ENCODE data around the gene C1QL4. TPM values are rescaled to one million over a fixed set of nuclear protein-coding genes. Genes with fewer than 3 reads are reported as not detected.

Gene C1QL4
- total and polyA plus RNA-seq, 9 of the 15 experiments (the other 6 are each of a cell fraction or from before 2014, with no cell fraction given), result 0.08 to 2.1 (median 0.31) TPM

GRCh38 chr12:49336645-49337584 is at the start of gene C1QL4 (continued):
- TF ChIP-seq ZNF518B (CRISPR knock-in tag; IDR thresholded peaks at IDR 0.05) (no peak), ARID1B (IDR thresholded peaks at IDR 0.05) (no peak), CBX1 (IDR thresholded peaks at IDR 0.05; ENCODE audit: low read depth) (0 out of 2 replicates have a peak, but pooled peaks have one; percentile 10), MYC (IDR thresholded peaks at IDR 0.05; ENCODE audit: low read depth, low read length) (peak; percentile 58), MYC (CRISPR knock-in tag; IDR thresholded peaks at IDR 0.05; ENCODE audit: borderline replicate concordance, low read depth) (no peak), TAF9B (IDR thresholded peaks at IDR 0.05; ENCODE audit: partially characterized antibody) (no peak), CBFB (CRISPR knock-in tag; IDR thresholded peaks at IDR 0.05) (no peak), MCM2 (IDR thresholded peaks at IDR 0.05; ENCODE audit: low read depth) (no peak), NEUROD1 (IDR thresholded peaks at IDR 0.05; ENCODE audit: borderline replicate concordance, low read depth, low read length, partially characterized antibody) (no peak), ZNF282 (CRISPR knock-in tag; IDR thresholded peaks at IDR 0.05) (no peak), RBM15 (IDR thresholded peaks at IDR 0.05; ENCODE audit: insufficient read depth, low read length) (no peak), NKRF (IDR thresholded peaks at IDR 0.05; ENCODE audit: borderline replicate concordance) (no peak), CBFA2T2 (conservative IDR thresholded peaks at IDR 0.05) (no peak), RBBP5 (IDR thresholded peaks at IDR 0.05; ENCODE audit: borderline replicate concordance, insufficient read depth, low read length, poor library complexity, severe bottlenecking) (no peak)
- TF ChIP-seq, protein P1, sequence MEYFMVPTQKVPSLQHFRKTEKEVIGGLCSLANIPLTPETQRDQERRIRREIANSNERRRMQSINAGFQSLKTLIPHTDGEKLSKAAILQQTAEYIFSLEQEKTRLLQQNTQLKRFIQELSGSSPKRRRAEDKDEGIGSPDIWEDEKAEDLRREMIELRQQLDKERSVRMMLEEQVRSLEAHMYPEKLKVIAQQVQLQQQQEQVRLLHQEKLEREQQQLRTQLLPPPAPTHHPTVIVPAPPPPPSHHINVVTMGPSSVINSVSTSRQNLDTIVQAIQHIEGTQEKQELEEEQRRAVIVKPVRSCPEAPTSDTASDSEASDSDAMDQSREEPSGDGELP (CRISPR knock-in tag; IDR thresholded peaks at IDR 0.05; ENCODE audit: borderline replicate concordance), result peak; percentile 61; the same call in 1 of the 2 replicates
- TF ChIP-seq, protein P2, sequence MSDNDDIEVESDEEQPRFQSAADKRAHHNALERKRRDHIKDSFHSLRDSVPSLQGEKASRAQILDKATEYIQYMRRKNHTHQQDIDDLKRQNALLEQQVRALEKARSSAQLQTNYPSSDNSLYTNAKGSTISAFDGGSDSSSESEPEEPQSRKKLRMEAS (CRISPR knock-in tag; IDR thresholded peaks at IDR 0.05), result peak; percentile 40
- TF ChIP-seq, protein P3, sequence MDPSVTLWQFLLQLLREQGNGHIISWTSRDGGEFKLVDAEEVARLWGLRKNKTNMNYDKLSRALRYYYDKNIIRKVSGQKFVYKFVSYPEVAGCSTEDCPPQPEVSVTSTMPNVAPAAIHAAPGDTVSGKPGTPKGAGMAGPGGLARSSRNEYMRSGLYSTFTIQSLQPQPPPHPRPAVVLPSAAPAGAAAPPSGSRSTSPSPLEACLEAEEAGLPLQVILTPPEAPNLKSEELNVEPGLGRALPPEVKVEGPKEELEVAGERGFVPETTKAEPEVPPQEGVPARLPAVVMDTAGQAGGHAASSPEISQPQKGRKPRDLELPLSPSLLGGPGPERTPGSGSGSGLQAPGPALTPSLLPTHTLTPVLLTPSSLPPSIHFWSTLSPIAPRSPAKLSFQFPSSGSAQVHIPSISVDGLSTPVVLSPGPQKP (CRISPR knock-in tag; IDR thresholded peaks at IDR 0.05), result no peak

Data from K562 (cell line).